Activated CD4-positive, alpha-beta memory T cell treated with anti-CD3 and anti-CD28 coated beads, Interleukin-2, amount 10 ng/mL, durations not matched to agents 7 days and 5 days (primary cell): Measurements from ENCODE around the gene HESX1. TPM values are rescaled to one million over a fixed set of nuclear protein-coding genes. Genes with fewer than 3 reads are reported as not detected.

Experiments used
- CTCF ChIA-PET: fragments of 350-600 bp; sonication (Branson Sonifier 250); formaldehyde crosslinking; loops from one replicate; lab custom pipeline; 2021; ENCODE audit warnings: antibody characterized with exemption, inconsistent platforms; lab: Charles Lee
- POLR2A ChIA-PET: fragments of 350-600 bp; sonication (Branson Sonifier 250); formaldehyde crosslinking; loops from one replicate; lab custom pipeline; 2021; ENCODE audit warnings: antibody characterized with exemption; lab: Charles Lee
- DNase-seq: peaks from one replicate; pipeline ENCODE4 v3.0.0-alpha.2; 2020
- H3K27ac Mint-ChIP-seq: one replicate; pipeline ENCODE4 v1.8.0; 2021; ENCODE audit warnings: mild to moderate bottlenecking, mixed read lengths
- H3K27me3 Mint-ChIP-seq: one replicate; pipeline ENCODE4 v1.8.0; 2021; ENCODE audit warnings: mixed read lengths
- H3K36me3 Mint-ChIP-seq: one replicate; pipeline ENCODE4 v1.8.0; 2021; ENCODE audit warnings: low read depth, mixed read lengths
- H3K4me1 Mint-ChIP-seq: one replicate; pipeline ENCODE4 v1.8.0; 2021; ENCODE audit warnings: mixed read lengths
- H3K4me3 Mint-ChIP-seq: one replicate; pipeline ENCODE4 v1.8.0; 2021; ENCODE audit warnings: mild to moderate bottlenecking, mixed read lengths
- H3K9me3 Mint-ChIP-seq: one replicate; pipeline ENCODE4 v1.8.0; 2021; ENCODE audit warnings: mixed read lengths
- total RNA-seq, 2 experiments: library from RNA; stranded (reverse); gene quantifications; one replicate each; pipeline ENCODE4 v1.2.3, GENCODE V29; 2021

HESX1 gene
- total RNA-seq, 2 experiments from 2014 or later, result 0.23 to 0.98 TPM

DNA sequence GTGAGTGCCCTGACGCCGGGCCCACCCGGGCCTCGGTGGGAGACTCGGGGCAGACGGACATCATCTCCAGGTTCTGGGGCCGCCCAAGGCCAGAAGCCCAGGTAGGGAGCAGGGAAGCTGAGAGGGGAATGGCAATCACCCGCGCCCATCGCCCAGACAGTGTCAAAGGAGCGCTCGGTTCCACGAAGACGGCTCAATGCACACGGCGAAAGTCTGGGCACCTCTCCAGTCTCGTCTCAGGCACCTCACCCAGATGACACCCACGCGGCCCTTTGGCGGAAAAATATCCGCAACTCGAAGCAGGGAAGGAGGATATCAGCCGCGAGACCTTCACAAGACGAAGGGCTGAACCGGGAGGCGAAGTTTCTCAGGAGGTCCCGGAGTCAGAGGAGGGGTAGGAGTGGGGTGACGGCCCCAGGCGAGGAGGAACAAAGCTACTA lies 35.5 kb downstream of the HESX1 start:
- Mint-ChIP-seq H3K27ac (no peak overlapping the region), H3K36me3 (no peaks in the 10 kb centered on the region), H3K4me3 (peak overlapping the region; percentile 64), H3K9me3 (no peaks in the 10 kb centered on the region), H3K27me3 (peaks cover 78% of the 10 kb centered on the region), H3K4me1 (peaks cover 10% of the 10 kb centered on the region)
- ChIA-PET CTCF (no interaction called here), POLR2A (no interaction called here)
- no peak for DNase-seq

DNA sequence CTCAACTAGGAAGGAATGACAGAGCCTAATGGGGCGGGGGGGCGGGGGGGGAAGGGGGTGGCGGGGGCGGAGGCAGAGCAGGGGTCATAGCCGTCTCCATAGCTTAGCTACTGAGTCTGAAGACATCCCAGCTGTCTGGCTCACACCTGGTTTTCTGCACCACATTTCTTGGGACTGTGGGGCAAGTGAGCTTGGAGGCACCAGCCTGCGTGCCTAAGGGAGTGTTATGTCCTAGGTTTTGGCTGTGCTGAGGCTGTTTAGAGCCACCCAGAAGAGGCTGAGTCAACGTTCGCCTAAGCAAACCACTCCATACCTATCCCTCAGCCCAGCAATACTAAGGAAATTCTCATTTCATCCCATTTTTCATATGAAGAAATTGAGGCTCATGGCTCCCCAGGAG lies 36.0 kb downstream of the HESX1 start:
- CTCF ChIA-PET, result no interaction called here
- Mint-ChIP-seq H3K27ac (no peak overlapping the region), H3K36me3 (no peaks in the 10 kb centered on the region), H3K4me3 (peak overlapping the region; percentile 64), H3K9me3 (no peaks in the 10 kb centered on the region), H3K4me1 (peaks cover 15% of the 10 kb centered on the region), H3K27me3 (peaks cover 76% of the 10 kb centered on the region)
- no peak for DNase-seq
- POLR2A ChIA-PET, result no interaction called here

DNA sequence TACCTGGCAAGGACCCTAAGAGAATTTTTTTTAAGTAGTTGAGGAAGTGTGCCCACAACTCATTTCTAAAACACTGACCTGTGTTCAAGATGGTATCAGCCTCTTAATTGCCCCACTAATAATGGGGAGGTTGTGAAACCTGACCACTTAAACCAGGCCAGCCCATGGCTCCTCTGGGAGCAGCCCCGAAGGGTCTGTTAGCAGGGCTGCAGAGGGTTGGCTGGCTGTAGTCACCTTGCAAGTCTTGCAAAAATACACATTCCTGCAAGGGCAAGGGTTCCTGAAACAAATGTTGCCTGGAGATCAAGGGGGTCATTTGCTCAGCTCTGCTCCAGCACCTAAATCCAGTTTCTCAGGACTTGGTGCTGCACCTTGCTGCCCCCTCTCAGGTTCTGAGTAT lies 37.9 kb downstream of the HESX1 start:
- H3K4me3 Mint-ChIP-seq, result no peak overlapping the region
- H3K27ac Mint-ChIP-seq, result no peak overlapping the region
- no peak for DNase-seq
- peaks cover 59% of the 10 kb centered on the region for H3K27me3 Mint-ChIP-seq
- H3K9me3 Mint-ChIP-seq, result no peaks in the 10 kb centered on the region
- no peaks in the 10 kb centered on the region for H3K36me3 Mint-ChIP-seq
- H3K4me1 Mint-ChIP-seq, result peaks cover 20% of the 10 kb centered on the region
- ChIA-PET POLR2A (no interaction called here), CTCF (interaction anchor here (1.0 kb wide), 1 partner anchor 9 kb away, joined by 4 read pairs; no protein-coding TSS in a partner anchor)

DNA sequence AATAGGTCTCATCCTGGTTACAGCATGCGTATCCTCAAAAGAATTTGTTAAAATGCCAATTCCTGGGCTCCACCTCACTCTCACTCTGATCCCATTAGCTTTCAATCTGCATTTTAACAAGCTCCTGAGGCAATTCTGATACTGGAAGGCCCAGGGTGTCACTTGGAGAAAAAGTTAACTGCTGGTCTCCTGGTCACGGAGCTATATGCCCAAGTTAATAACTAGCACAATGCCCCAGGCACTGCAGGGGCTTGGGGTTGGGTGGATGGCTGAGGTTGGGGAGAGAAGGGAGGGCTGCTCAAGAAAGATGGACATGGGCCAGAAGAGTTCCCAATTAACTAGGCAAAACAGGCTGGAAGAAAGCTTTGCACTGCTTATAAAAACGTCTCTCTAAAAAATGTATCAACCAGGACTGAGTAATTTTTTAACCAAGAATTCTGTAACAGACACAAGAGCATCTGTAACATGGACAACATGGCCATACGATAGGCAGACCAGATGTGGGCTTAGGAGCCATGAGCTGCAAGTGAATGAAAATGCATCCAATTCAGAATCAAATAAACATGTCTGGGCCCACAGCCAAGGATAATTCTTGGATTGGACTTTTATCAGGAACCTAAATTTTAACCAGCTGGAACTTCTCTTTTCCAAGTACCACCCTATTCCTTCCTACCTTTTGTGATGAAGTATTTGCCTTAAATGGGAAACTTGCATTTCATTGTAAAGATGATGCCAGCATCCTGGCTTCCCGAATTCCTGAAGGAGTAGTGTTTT lies 38.8 kb downstream of the HESX1 start:
- Mint-ChIP-seq H3K27ac (no peak overlapping the region), H3K27me3 (peaks cover 54% of the 10 kb centered on the region), H3K36me3 (no peaks in the 10 kb centered on the region), H3K4me1 (peaks cover 20% of the 10 kb centered on the region), H3K9me3 (no peaks in the 10 kb centered on the region), H3K4me3 (no peak overlapping the region)
- no peak for DNase-seq
- ChIA-PET POLR2A (no interaction called here), CTCF (interaction anchor here (4.1 kb wide), 1 partner anchor 9 kb away, joined by 25 read pairs; no protein-coding TSS in a partner anchor)

DNA sequence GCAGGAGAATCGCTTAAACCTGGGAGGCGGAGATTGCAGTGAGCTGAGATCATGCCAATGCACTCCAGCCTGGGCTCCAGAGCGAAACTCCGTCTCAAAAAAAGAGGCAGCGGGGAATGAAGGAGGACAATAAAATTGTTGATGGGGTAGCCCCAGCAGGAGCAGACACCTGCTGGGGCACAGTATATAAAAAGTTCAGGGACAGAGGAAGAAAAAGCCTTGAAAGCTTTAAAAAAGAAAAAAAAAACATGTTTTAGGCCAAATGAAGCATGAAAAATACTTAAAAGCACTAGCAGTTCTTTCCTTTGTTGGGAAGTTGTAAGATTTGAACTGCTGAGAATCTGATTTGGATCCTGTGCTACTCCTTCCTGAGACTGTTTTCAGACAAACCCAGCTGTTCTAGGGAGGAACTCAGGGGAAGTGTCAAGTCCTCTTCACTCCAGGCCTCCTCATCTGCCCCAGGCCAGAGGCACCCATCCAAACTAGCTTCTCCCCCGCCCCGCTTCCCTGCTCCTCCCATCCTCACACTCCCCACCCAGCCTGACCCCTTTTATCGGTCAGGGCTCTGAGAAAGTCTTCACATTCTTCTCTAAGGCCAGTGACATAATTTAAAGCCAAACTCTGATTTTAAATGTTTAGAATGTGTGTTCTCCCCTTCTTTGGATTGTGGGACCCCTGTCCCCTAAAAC lies 39.6 kb downstream of the HESX1 start:
- peaks cover 19% of the 10 kb centered on the region for H3K4me1 Mint-ChIP-seq
- no peaks in the 10 kb centered on the region for H3K9me3 Mint-ChIP-seq
- POLR2A ChIA-PET, result no interaction called here
- H3K4me3 Mint-ChIP-seq, result no peak overlapping the region
- CTCF ChIA-PET, result interaction anchor here (0.8 to 4.1 kb wide), 2 partner anchors 10 to 11 kb away, joined by 4 to 25 read pairs; no protein-coding TSS in a partner anchor
- H3K27me3 Mint-ChIP-seq, result peaks cover 48% of the 10 kb centered on the region
- no peak overlapping the region for H3K27ac Mint-ChIP-seq
- DNase-seq, result no peak
- H3K36me3 Mint-ChIP-seq, result no peaks in the 10 kb centered on the region

DNA sequence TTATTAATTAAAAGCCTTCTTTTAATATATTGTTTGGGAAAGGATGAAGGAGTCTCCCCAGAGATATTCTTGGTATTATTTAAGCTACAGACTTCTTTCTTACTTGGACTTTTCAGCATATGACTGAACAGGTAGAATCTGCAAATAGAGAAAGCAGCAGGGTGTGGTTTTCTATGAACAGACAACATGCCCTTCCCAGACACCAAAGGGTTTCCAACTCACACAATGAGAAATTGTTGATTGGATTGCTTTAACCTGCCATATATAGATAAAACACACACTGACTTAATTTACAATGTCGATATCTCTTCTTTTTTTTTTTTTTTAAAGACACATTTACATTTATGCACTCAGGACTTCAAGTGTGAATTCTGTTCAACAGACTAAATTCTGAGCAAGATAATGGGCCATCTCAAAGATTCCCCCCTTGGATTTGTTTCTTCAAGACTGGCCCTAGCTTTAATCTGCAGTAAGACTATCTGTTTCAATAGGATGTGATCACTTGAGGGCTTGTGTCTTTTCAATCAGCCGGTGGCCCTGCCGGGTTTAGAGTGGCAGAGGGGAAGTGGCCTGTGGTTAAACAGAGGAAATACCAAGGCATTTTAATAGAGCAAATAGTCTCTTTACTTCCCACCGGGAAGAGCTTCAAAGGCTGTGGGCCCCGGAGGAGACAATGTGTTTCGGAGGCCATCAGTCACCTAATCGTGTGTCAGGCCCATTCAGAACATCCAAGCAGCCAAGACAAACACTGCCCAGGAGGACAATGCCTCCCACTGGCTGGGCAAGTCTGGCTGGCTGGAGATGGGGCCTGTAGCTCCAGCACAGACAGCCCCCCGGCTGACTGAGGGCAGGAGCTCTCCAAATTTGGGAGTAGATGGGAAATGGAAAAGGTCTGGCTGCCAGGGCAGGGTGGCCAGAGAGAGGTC lies 40.7 kb downstream of the HESX1 start:
- POLR2A ChIA-PET, result no interaction called here
- H3K27ac Mint-ChIP-seq, result no peak overlapping the region

DNA sequence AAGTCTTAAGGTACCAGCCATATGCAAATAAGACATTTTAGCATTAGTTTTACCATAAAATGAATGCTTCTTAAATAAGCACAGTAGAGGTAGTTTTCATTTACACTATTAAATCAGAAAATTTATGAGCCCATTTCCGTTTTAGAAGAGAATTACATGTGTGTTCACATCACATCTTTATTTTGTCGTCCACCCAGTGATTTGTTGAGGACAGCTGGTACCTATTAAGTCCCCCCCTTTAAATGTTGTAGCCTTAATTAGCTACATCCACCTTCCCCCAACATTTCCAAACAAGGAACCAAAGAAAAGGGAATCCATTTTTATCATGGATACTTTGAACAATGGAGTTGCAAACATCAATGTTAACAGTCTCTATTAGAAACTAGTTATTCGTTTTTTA lies 41.5 kb downstream of the HESX1 start:
- Mint-ChIP-seq H3K36me3 (no peaks in the 10 kb centered on the region), H3K27ac (no peak overlapping the region), H3K27me3 (peaks cover 45% of the 10 kb centered on the region), H3K9me3 (no peaks in the 10 kb centered on the region), H3K4me1 (peaks cover 13% of the 10 kb centered on the region), H3K4me3 (no peak overlapping the region)
- ChIA-PET CTCF (interaction anchor here (4.1 kb wide), 1 partner anchor 12 kb away, joined by 25 read pairs; no protein-coding TSS in a partner anchor), POLR2A (no interaction called here)
- DNase-seq, result no peak

More for the DNA sequence above, 40.7 kb downstream of the HESX1 start:
- DNase-seq, result peak; percentile 49
- peaks cover 48% of the 10 kb centered on the region for H3K27me3 Mint-ChIP-seq
- peaks cover 15% of the 10 kb centered on the region for H3K4me1 Mint-ChIP-seq
- no peak overlapping the region for H3K4me3 Mint-ChIP-seq
- H3K36me3 Mint-ChIP-seq, result no peaks in the 10 kb centered on the region
- no peaks in the 10 kb centered on the region for H3K9me3 Mint-ChIP-seq
- CTCF ChIA-PET, result interaction anchor here (0.9 to 4.1 kb wide), 2 partner anchors 11 to 78 kb away, joined by 3 to 25 read pairs; no protein-coding TSS in a partner anchor

DNA sequence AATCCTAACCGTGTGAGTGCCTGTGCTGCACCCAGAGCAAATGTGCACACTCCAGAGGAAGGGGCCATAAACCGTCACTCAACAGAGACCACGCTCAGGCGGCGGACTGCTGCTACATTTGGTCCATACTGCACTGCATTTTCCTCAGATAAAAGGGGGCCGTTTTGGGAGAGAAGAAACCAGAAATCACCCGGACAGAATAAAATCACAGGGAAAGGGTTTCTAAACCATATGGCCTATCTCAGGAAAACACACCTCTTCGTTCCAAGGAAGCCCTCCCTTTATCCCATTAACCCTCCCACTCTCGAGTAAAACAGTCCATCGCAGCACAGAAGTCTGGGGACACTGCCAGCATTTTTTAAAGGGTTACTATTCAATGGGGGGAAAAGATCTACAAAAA lies 42.2 kb downstream of the HESX1 start:
- Mint-ChIP-seq H3K36me3 (no peaks in the 10 kb centered on the region), H3K9me3 (no peaks in the 10 kb centered on the region), H3K4me3 (no peak overlapping the region), H3K4me1 (peaks cover 13% of the 10 kb centered on the region), H3K27ac (no peak overlapping the region), H3K27me3 (peaks cover 40% of the 10 kb centered on the region)
- POLR2A ChIA-PET, result no interaction called here
- CTCF ChIA-PET, result interaction anchor here (0.5 to 4.1 kb wide), 2 partner anchors 13 to 519 kb away, joined by 3 to 25 read pairs; no protein-coding TSS in a partner anchor
- DNase-seq, result no peak

DNA sequence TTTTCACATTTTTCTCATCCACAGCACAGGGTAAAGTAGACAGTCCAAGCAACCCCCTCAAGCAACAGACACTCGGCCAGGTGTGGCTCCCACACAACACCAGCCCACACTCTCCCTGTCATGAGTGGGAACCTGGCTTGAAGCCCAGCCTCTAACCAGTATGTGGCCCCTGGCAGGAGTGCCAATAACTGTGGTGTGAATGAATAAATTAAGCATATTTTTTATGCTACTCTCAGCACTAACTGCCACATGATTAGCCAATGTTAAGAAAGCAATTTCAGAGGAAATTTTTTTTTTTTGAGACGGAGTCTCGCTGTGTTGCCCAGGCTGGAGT lies 44.5 kb downstream of the HESX1 start:
- POLR2A ChIA-PET, result no interaction called here
- Mint-ChIP-seq H3K4me1 (peaks cover 13% of the 10 kb centered on the region), H3K27me3 (peaks cover 38% of the 10 kb centered on the region), H3K36me3 (no peaks in the 10 kb centered on the region), H3K9me3 (no peaks in the 10 kb centered on the region), H3K27ac (no peak overlapping the region), H3K4me3 (no peak overlapping the region)
- no peak for DNase-seq
- CTCF ChIA-PET, result no interaction called here

DNA sequence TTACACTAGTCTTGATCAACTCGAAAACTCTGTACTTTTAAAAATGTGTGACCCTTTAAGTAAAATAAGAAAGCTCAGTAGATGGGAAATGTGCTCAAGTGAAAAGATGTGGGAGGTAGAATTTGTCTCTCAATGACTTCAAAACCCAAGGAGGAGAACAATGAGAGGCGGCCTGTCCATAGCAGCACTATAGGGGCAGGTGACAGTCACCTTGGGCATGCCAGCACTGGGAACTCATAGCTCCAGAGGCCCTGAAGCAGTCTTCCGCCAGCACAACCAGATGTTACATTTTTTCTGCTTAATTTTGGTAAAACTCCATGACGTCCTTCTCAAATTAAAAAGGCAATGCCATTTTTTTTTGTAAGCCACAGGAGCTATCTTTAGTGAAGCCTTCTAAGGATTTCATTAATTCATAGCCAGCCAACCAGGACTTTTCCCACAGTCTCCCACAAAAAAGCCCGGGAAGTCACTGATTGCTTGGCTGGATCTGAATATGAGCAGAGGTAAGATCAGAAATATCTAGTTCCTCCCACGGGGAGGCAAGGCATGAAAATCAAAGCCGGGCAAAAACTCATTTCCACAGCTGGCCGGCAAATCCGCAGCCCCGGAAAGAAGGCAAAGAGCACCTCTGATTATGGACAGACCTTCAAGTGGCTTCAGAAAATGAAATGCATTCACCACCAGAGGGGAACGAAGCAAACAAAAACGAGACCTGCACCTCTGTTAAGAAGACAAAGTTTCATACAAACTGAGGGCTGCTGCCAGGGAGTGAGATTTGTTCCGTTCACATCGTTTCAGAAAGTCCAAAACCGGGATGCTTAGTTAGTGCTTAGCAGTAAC lies 45.1 kb downstream of the HESX1 start:
- H3K4me3 Mint-ChIP-seq, result no peak overlapping the region
- no peaks in the 10 kb centered on the region for H3K36me3 Mint-ChIP-seq
- peaks cover 36% of the 10 kb centered on the region for H3K27me3 Mint-ChIP-seq
- no peak for DNase-seq
- CTCF ChIA-PET, result no interaction called here
- POLR2A ChIA-PET, result no interaction called here
- H3K4me1 Mint-ChIP-seq, result peaks cover 13% of the 10 kb centered on the region
- no peak overlapping the region for H3K27ac Mint-ChIP-seq
- H3K9me3 Mint-ChIP-seq, result no peaks in the 10 kb centered on the region

DNA sequence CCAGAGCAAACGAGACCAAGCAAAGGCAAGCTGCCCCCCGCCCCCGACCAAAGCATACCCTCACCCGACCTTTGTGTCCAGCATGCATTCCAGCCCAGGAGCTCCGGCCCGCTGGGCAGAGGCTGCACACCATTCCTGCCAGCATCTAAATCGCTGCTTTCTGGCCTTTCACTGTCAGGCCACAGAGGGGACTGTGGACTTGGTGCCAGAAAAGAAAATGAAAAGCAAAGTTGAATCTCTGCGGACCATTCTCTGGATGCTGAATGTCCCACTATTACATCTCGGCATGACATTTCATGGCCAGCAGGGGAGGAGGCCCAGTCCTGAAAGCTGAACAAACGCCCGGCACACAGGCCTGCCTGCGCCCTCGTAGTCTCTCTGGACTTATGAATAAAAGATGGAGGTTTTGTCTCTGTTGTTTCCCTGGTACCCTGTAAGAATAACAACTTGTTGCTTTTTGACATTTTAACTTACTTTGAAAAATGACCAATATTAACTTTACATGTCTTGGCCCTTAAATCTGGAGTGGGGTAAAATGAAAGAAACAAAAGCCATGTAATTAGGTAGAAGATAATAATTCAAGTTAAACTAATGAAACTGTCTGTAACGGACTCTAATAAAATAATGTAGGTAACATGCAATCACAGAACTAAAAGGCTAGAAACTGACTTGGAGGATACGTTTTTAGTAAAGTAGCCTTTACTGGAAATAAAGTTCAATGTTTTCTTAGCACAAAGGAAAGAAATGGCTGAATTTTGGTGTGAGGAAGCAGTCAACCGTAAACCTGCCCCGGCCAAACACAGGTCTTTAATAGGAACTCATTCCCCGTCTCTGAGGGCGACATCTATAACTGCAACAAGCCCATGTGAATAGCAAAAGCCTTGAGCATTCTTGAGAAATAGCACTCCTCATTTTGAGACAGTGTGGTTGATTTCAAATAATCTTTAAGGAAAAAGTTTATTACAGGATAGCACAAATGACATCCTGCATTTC lies 47.3 kb downstream of the HESX1 start:
- no peak for DNase-seq
- no peak overlapping the region for H3K4me3 Mint-ChIP-seq
- ChIA-PET CTCF (no interaction called here), POLR2A (no interaction called here)
- no peaks in the 10 kb centered on the region for H3K4me1 Mint-ChIP-seq
- peaks cover 37% of the 10 kb centered on the region for H3K27me3 Mint-ChIP-seq
- H3K36me3 Mint-ChIP-seq, result no peaks in the 10 kb centered on the region
- H3K27ac Mint-ChIP-seq, result no peak overlapping the region
- no peaks in the 10 kb centered on the region for H3K9me3 Mint-ChIP-seq
